ENCODE data around the gene ETV7.

Gene ETV7

GRCh38 chr6:36360241-36361054 is 27.0 kb downstream of the ETV7 start:
- Histone ChIP-seq H3K4me3 (ENCODE audit: low read depth, low read length) (no peak overlapping the region), H3K9ac (ENCODE audit: low read depth, low read length) (no peak overlapping the region), H3K36me3 (ENCODE audit: control insufficient read depth, insufficient read depth, low read length) (no peaks in the 10 kb centered on the region), H3K9me3 (ENCODE audit: control insufficient read depth, insufficient read depth, low read length) (no peaks in the 10 kb centered on the region), H3K4me1 (ENCODE audit: control insufficient read depth, insufficient read depth, low read length) (no peaks in the 10 kb centered on the region), H3K27me3 (ENCODE audit: control insufficient read depth, insufficient read depth, low read length) (no peaks in the 10 kb centered on the region)

GRCh38 chr6:36358226-36358915 is 29.1 kb downstream of the ETV7 start:
- Histone ChIP-seq H3K27me3 (ENCODE audit: control insufficient read depth, insufficient read depth, low read length) (no peaks in the 10 kb centered on the region), H3K4me1 (ENCODE audit: control insufficient read depth, insufficient read depth, low read length) (no peaks in the 10 kb centered on the region), H3K9me3 (ENCODE audit: control insufficient read depth, insufficient read depth, low read length) (no peaks in the 10 kb centered on the region), H3K4me3 (ENCODE audit: low read depth, low read length) (no peak overlapping the region), H3K36me3 (ENCODE audit: control insufficient read depth, insufficient read depth, low read length) (no peaks in the 10 kb centered on the region), H3K9ac (ENCODE audit: low read depth, low read length) (no peak overlapping the region)

DNA sequence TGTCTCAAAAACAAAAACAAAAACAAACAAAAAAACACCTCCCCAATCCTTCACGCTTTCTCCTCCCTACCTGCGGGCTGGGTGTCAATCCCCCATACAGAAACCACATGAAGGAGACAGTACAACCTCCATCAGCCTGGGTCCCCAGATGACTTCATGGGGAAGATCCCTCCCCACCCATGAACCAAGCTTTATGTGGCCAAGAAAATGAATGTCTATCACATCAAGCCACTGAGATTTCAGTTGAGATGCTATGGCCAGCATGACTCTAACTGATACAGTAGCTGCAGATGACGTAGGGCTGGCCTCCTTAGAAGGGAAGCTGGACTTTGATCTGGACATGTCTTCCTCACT is 29.6 kb downstream of the ETV7 start:
- H3K36me3 ChIP-seq (ENCODE audit: control insufficient read depth, insufficient read depth, low read length) = no peaks in the 10 kb centered on the region
- no peak overlapping the region for H3K9ac ChIP-seq (ENCODE audit: low read depth, low read length)
- no peaks in the 10 kb centered on the region for H3K27me3 ChIP-seq (ENCODE audit: control insufficient read depth, insufficient read depth, low read length)
- H3K4me1 ChIP-seq (ENCODE audit: control insufficient read depth, insufficient read depth, low read length) = no peaks in the 10 kb centered on the region
- no peaks in the 10 kb centered on the region for H3K9me3 ChIP-seq (ENCODE audit: control insufficient read depth, insufficient read depth, low read length)
- H3K4me3 ChIP-seq (ENCODE audit: low read depth, low read length) = no peak overlapping the region

DNA sequence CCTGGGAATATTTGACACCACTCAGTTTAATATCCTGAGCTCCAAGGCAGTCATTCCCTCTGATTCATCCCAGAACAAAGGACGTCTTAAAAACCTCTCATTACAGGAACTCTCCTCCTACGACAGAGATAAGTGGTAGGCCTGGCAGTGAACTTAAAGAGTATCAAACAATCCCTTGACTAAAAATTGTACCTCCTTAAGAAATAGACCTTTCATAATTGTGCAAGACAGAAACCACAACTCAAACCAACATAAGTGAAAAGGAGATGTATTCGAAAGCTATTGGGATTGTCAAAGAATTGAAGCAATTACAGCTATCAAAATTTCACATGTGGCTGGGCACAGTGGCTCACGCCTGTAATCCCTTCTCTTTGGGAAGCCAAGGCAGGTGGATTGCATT is 31.6 kb downstream of the ETV7 start:
- no peaks in the 10 kb centered on the region for H3K27me3 ChIP-seq (ENCODE audit: control insufficient read depth, insufficient read depth, low read length)
- no peaks in the 10 kb centered on the region for H3K9me3 ChIP-seq (ENCODE audit: control insufficient read depth, insufficient read depth, low read length)
- H3K4me1 ChIP-seq (ENCODE audit: control insufficient read depth, insufficient read depth, low read length) = no peaks in the 10 kb centered on the region
- no peak overlapping the region for H3K9ac ChIP-seq (ENCODE audit: low read depth, low read length)
- no peak overlapping the region for H3K4me3 ChIP-seq (ENCODE audit: low read depth, low read length)
- H3K36me3 ChIP-seq (ENCODE audit: control insufficient read depth, insufficient read depth, low read length) = no peaks in the 10 kb centered on the region

- no peaks in the 10 kb centered on the region for H3K36me3 ChIP-seq (ENCODE audit: control insufficient read depth, insufficient read depth, low read length)
- no peaks in the 10 kb centered on the region for H3K27me3 ChIP-seq (ENCODE audit: control insufficient read depth, insufficient read depth, low read length)
- H3K9ac ChIP-seq (ENCODE audit: low read depth, low read length) = no peak overlapping the region
- no peaks in the 10 kb centered on the region for H3K4me1 ChIP-seq (ENCODE audit: control insufficient read depth, insufficient read depth, low read length)
- H3K4me3 ChIP-seq (ENCODE audit: low read depth, low read length) = no peak overlapping the region
- H3K9me3 ChIP-seq (ENCODE audit: control insufficient read depth, insufficient read depth, low read length) = no peaks in the 10 kb centered on the region
Measured at GRCh38 chr6:36353411-36353915, 34.0 kb downstream of the ETV7 start.

- no peaks in the 10 kb centered on the region for H3K27me3 ChIP-seq (ENCODE audit: control insufficient read depth, insufficient read depth, low read length)
Measured at GRCh38 chr6:36352477-36353157, 34.9 kb downstream of the ETV7 start.

GRCh38 chr6:36350681-36351571 is 36.5 kb downstream of the ETV7 start:
- Histone ChIP-seq H3K4me1 (ENCODE audit: control insufficient read depth, insufficient read depth, low read length) (no peaks in the 10 kb centered on the region), H3K27me3 (ENCODE audit: control insufficient read depth, insufficient read depth, low read length) (no peaks in the 10 kb centered on the region), H3K36me3 (ENCODE audit: control insufficient read depth, insufficient read depth, low read length) (no peaks in the 10 kb centered on the region), H3K9ac (ENCODE audit: low read depth, low read length) (no peak overlapping the region), H3K4me3 (ENCODE audit: low read depth, low read length) (no peak overlapping the region), H3K9me3 (ENCODE audit: control insufficient read depth, insufficient read depth, low read length) (no peaks in the 10 kb centered on the region)

More at GRCh38 chr6:36352477-36353157, 34.9 kb downstream of the ETV7 start:
- Histone ChIP-seq H3K36me3 (ENCODE audit: control insufficient read depth, insufficient read depth, low read length) (no peaks in the 10 kb centered on the region), H3K4me3 (ENCODE audit: low read depth, low read length) (no peak overlapping the region), H3K9ac (ENCODE audit: low read depth, low read length) (no peak overlapping the region), H3K9me3 (ENCODE audit: control insufficient read depth, insufficient read depth, low read length) (no peaks in the 10 kb centered on the region), H3K4me1 (ENCODE audit: control insufficient read depth, insufficient read depth, low read length) (no peaks in the 10 kb centered on the region)

- no peak overlapping the region for H3K9ac ChIP-seq (ENCODE audit: low read depth, low read length)
- H3K36me3 ChIP-seq (ENCODE audit: control insufficient read depth, insufficient read depth, low read length) = no peaks in the 10 kb centered on the region
- peaks cover 2% of the 10 kb centered on the region for H3K4me1 ChIP-seq (ENCODE audit: control insufficient read depth, insufficient read depth, low read length)
- H3K27me3 ChIP-seq (ENCODE audit: control insufficient read depth, insufficient read depth, low read length) = no peaks in the 10 kb centered on the region
- H3K4me3 ChIP-seq (ENCODE audit: low read depth, low read length) = no peak overlapping the region
- H3K9me3 ChIP-seq (ENCODE audit: control insufficient read depth, insufficient read depth, low read length) = no peaks in the 10 kb centered on the region
Measured at GRCh38 chr6:36350082-36350481, 37.4 kb downstream of the ETV7 start.

- Histone ChIP-seq H3K27me3 (ENCODE audit: control insufficient read depth, insufficient read depth, low read length) (no peaks in the 10 kb centered on the region), H3K9ac (ENCODE audit: low read depth, low read length) (no peak overlapping the region), H3K9me3 (ENCODE audit: control insufficient read depth, insufficient read depth, low read length) (no peaks in the 10 kb centered on the region), H3K4me1 (ENCODE audit: control insufficient read depth, insufficient read depth, low read length) (peaks cover 2% of the 10 kb centered on the region), H3K4me3 (ENCODE audit: low read depth, low read length) (no peak overlapping the region), H3K36me3 (ENCODE audit: control insufficient read depth, insufficient read depth, low read length) (no peaks in the 10 kb centered on the region)
Measured at GRCh38 chr6:36349240-36349639, 38.2 kb downstream of the ETV7 start.

GRCh38 chr6:36347621-36348020 is 39.8 kb downstream of the ETV7 start:
- Histone ChIP-seq H3K4me1 (ENCODE audit: control insufficient read depth, insufficient read depth, low read length) (peaks cover 2% of the 10 kb centered on the region), H3K9me3 (ENCODE audit: control insufficient read depth, insufficient read depth, low read length) (no peaks in the 10 kb centered on the region), H3K36me3 (ENCODE audit: control insufficient read depth, insufficient read depth, low read length) (no peaks in the 10 kb centered on the region), H3K4me3 (ENCODE audit: low read depth, low read length) (no peak overlapping the region), H3K27me3 (ENCODE audit: control insufficient read depth, insufficient read depth, low read length) (no peaks in the 10 kb centered on the region), H3K9ac (ENCODE audit: low read depth, low read length) (no peak overlapping the region)
